Measurements from ENCODE around the gene FAM168A. TPM values are rescaled to one million over a fixed set of nuclear protein-coding genes. Genes with fewer than 3 reads are reported as not detected.

FAM168A gene
- total and polyA plus RNA-seq, 9 of the 15 experiments (the other 6 are each of a cell fraction or from before 2014, with no cell fraction given): 0.44 to 7.2 (median 2.9) TPM

DNA sequence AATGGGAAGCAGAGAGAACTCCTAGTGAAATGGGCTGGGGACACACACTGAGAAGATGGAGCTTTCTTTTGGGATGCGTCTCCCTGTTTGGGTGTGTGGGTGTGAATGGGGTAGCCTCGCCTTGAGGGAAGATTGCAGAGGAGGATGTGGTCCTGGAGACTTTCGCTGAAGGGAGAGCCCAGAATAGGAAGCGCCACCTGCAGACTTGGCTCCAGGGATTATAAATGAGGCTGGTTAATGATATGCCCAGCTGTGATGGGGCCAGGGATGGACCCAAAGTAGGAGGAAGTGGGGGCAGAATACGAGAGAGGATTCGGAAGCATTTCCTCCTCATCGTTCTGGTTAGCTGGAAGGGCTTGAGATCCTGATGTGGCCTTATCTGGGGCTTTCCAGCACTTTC lies 208.0 kb downstream of the FAM168A start (continued):
- TF ChIP-seq, protein P1, sequence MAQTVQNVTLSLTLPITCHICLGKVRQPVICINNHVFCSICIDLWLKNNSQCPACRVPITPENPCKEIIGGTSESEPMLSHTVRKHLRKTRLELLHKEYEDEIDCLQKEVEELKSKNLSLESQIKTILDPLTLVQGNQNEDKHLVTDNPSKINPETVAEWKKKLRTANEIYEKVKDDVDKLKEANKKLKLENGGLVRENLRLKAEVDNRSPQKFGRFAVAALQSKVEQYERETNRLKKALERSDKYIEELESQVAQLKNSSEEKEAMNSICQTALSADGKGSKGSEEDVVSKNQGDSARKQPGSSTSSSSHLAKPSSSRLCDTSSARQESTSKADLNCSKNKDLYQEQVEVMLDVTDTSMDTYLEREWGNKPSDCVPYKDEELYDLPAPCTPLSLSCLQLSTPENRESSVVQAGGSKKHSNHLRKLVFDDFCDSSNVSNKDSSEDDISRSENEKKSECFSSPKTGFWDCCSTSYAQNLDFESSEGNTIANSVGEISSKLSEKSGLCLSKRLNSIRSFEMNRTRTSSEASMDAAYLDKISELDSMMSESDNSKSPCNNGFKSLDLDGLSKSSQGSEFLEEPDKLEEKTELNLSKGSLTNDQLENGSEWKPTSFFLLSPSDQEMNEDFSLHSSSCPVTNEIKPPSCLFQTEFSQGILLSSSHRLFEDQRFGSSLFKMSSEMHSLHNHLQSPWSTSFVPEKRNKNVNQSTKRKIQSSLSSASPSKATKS (CRISPR knock-in tag; IDR thresholded peaks at IDR 0.05): no peak
- TF ChIP-seq BCL6 (CRISPR knock-in tag; IDR thresholded peaks at IDR 0.05) (no peak), MCM5 (IDR thresholded peaks at IDR 0.05; ENCODE audit: low read depth) (no peak), HDAC8 (tag; IDR thresholded peaks at IDR 0.05) (no peak), TEAD4 (IDR thresholded peaks at IDR 0.05; ENCODE audit: low read length) (no peak), TEAD4 (CRISPR knock-in tag; IDR thresholded peaks at IDR 0.05; ENCODE audit: borderline replicate concordance) (no peak), ZFP1 (CRISPR knock-in tag; IDR thresholded peaks at IDR 0.05) (no peak)
- TF ChIP-seq, protein P2, sequence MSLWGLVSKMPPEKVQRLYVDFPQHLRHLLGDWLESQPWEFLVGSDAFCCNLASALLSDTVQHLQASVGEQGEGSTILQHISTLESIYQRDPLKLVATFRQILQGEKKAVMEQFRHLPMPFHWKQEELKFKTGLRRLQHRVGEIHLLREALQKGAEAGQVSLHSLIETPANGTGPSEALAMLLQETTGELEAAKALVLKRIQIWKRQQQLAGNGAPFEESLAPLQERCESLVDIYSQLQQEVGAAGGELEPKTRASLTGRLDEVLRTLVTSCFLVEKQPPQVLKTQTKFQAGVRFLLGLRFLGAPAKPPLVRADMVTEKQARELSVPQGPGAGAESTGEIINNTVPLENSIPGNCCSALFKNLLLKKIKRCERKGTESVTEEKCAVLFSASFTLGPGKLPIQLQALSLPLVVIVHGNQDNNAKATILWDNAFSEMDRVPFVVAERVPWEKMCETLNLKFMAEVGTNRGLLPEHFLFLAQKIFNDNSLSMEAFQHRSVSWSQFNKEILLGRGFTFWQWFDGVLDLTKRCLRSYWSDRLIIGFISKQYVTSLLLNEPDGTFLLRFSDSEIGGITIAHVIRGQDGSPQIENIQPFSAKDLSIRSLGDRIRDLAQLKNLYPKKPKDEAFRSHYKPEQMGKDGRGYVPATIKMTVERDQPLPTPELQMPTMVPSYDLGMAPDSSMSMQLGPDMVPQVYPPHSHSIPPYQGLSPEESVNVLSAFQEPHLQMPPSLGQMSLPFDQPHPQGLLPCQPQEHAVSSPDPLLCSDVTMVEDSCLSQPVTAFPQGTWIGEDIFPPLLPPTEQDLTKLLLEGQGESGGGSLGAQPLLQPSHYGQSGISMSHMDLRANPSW (CRISPR knock-in tag; IDR thresholded peaks at IDR 0.05): no peak
